ENCODE measurements around the gene SLC25A42. TPM values are rescaled to one million over a fixed set of nuclear protein-coding genes. Genes with fewer than 3 reads are reported as not detected.
"Not testable (repeated sequence)": the region's sequence is repeated elsewhere in the genome, so short reads cannot be mapped to it uniquely, and the experiment has no call there.

SLC25A42 gene
- polyA plus RNA-seq = 35.9 TPM

- peaks cover 9 to 21% (median 19%) of the 10 kb centered on the region in 3 donors for H3K4me1 Mint-ChIP-seq
- H3K27me3 Mint-ChIP-seq = no peaks in the 10 kb centered on the region
- peaks cover 2% of the 10 kb centered on the region for H3K36me3 Mint-ChIP-seq
- peak within 1 kb of the TSS; percentile 75 to 98 (median 92) for H3K4me3 Mint-ChIP-seq
- peak within 1 kb of the TSS; percentile 64 to 95 (median 69) for H3K27ac Mint-ChIP-seq
- H3K9me3 Mint-ChIP-seq = no peaks in the 10 kb centered on the region
These were observed at the start of gene SLC25A42 for GRCh38 chr19:19063183-19064097. Gene SLC25A42, plus strand, starts transcription at chr19:19063994. Its CDS starts 32,131 bp downstream, at chr19:19096125.

- peaks cover 6% of the 10 kb centered on the region for H3K36me3 Mint-ChIP-seq
- H3K27ac Mint-ChIP-seq = no peak overlapping the region
- H3K4me1 Mint-ChIP-seq = peaks cover 0 to 6% (median 0%) of the 10 kb centered on the region in 3 donors
- no peaks in the 10 kb centered on the region for H3K9me3 Mint-ChIP-seq
- no peak overlapping the region for H3K4me3 Mint-ChIP-seq
- H3K27me3 Mint-ChIP-seq = no peaks in the 10 kb centered on the region
These were observed 42.7 kb upstream of the SLC25A42 start for GRCh38 chr19:19021115-19021514.

- peaks cover 4% of the 10 kb centered on the region for H3K36me3 Mint-ChIP-seq
- peaks cover 4 to 11% (median 7%) of the 10 kb centered on the region in 3 donors for H3K4me1 Mint-ChIP-seq
- no peaks in the 10 kb centered on the region for H3K27me3 Mint-ChIP-seq
- no peaks in the 10 kb centered on the region for H3K9me3 Mint-ChIP-seq
- no peak overlapping the region for H3K4me3 Mint-ChIP-seq
- no peak overlapping the region for H3K27ac Mint-ChIP-seq
These were observed 41.3 kb upstream of the SLC25A42 start for GRCh38 chr19:19022380-19022961.

- not testable (repeated sequence) for H3K9me3 Mint-ChIP-seq, H3K36me3 Mint-ChIP-seq, H3K27me3 Mint-ChIP-seq, H3K4me3 Mint-ChIP-seq
- Mint-ChIP-seq H3K27ac (peak overlapping the region in 1 of 3 donors; percentile 23), H3K4me1 (peaks cover 9 to 12% (median 10%) of the 10 kb centered on the region in 3 donors)
These were observed 40.4 kb upstream of the SLC25A42 start for GRCh38 chr19:19023376-19023775.

- peak overlapping the region in 1 of 3 donors; percentile 49 for H3K27ac Mint-ChIP-seq
- peaks cover 1% of the 10 kb centered on the region for H3K36me3 Mint-ChIP-seq
- H3K4me3 Mint-ChIP-seq = peak overlapping the region in 1 of 4 donors; percentile 49
- H3K9me3 Mint-ChIP-seq = no peaks in the 10 kb centered on the region
- no peaks in the 10 kb centered on the region for H3K27me3 Mint-ChIP-seq
- peaks cover 12 to 19% (median 14%) of the 10 kb centered on the region in 3 donors for H3K4me1 Mint-ChIP-seq
These were observed 37.9 kb upstream of the SLC25A42 start for GRCh38 chr19:19025861-19026260.

- Mint-ChIP-seq H3K4me1 (peaks cover 15 to 20% (median 16%) of the 10 kb centered on the region in 3 donors), H3K36me3 (peaks cover 1% of the 10 kb centered on the region), H3K4me3 (peak overlapping the region in 2 of 4 donors; percentile 44 to 49)
These were observed 37.4 kb upstream of the SLC25A42 start for GRCh38 chr19:19026299-19026971.

GRCh38 chr19:19027228-19027627 lies 36.6 kb upstream of the SLC25A42 start:
- H3K4me1 Mint-ChIP-seq = peaks cover 20 to 22% (median 21%) of the 10 kb centered on the region in 3 donors
- H3K36me3 Mint-ChIP-seq = peaks cover 1% of the 10 kb centered on the region
- no peak overlapping the region for H3K27ac Mint-ChIP-seq
- no peaks in the 10 kb centered on the region for H3K27me3 Mint-ChIP-seq
- H3K9me3 Mint-ChIP-seq = no peaks in the 10 kb centered on the region
- H3K4me3 Mint-ChIP-seq = peak overlapping the region in 1 of 4 donors; percentile 44

More at GRCh38 chr19:19026299-19026971, 37.4 kb upstream of the SLC25A42 start:
- Mint-ChIP-seq H3K27ac (peak overlapping the region in 1 of 3 donors; percentile 49), H3K27me3 (no peaks in the 10 kb centered on the region), H3K9me3 (no peaks in the 10 kb centered on the region)

- Mint-ChIP-seq H3K4me3 (peak overlapping the region in 1 of 4 donors; percentile 36), H3K4me1 (peaks cover 23 to 26% (median 23%) of the 10 kb centered on the region in 3 donors), H3K27me3 (no peaks in the 10 kb centered on the region), H3K27ac (peak overlapping the region in 1 of 3 donors; percentile 76), H3K36me3 (peaks cover 1% of the 10 kb centered on the region), H3K9me3 (no peaks in the 10 kb centered on the region)
These were observed 35.3 kb upstream of the SLC25A42 start for GRCh38 chr19:19028526-19028925.

GRCh38 chr19:19031891-19032290 lies 31.9 kb upstream of the SLC25A42 start:
- Mint-ChIP-seq H3K9me3 (no peaks in the 10 kb centered on the region), H3K27me3 (no peaks in the 10 kb centered on the region), H3K4me1 (peaks cover 23 to 37% (median 27%) of the 10 kb centered on the region in 3 donors), H3K36me3 (peaks cover 2% of the 10 kb centered on the region), H3K4me3 (peak overlapping the region; percentile 88 to 96 (median 94)), H3K27ac (peak overlapping the region; percentile 59 to 96 (median 69))

GRCh38 chr19:19032420-19033175 lies 31.2 kb upstream of the SLC25A42 start:
- Mint-ChIP-seq H3K27me3 (no peaks in the 10 kb centered on the region), H3K4me1 (peaks cover 19 to 33% (median 23%) of the 10 kb centered on the region in 3 donors), H3K9me3 (no peaks in the 10 kb centered on the region), H3K36me3 (peaks cover 2% of the 10 kb centered on the region), H3K27ac (peak overlapping the region; percentile 69 to 96 (median 87)), H3K4me3 (peak overlapping the region; percentile 88 to 96 (median 94))

GRCh38 chr19:19033176-19033425 lies 30.7 kb upstream of the SLC25A42 start:
- no peaks in the 10 kb centered on the region for H3K27me3 Mint-ChIP-seq
- no peaks in the 10 kb centered on the region for H3K9me3 Mint-ChIP-seq
- peaks cover 19 to 31% (median 23%) of the 10 kb centered on the region in 3 donors for H3K4me1 Mint-ChIP-seq
- H3K36me3 Mint-ChIP-seq = peaks cover 2% of the 10 kb centered on the region
- H3K4me3 Mint-ChIP-seq = peak overlapping the region; percentile 88 to 96 (median 94)
- H3K27ac Mint-ChIP-seq = peak overlapping the region in 2 of 3 donors; percentile 69 to 96

GRCh38 chr19:19033426-19034203 lies 30.2 kb upstream of the SLC25A42 start, which contains the start of the genes ARMC6 and SUGP2:
Gene ARMC6, plus strand, starts transcription at chr19:19033603. Its CDS starts 607 bp downstream, at chr19:19034210.
Gene SUGP2, minus strand, starts transcription at chr19:19033517. Its CDS starts 2,446 bp downstream, at chr19:19031071.
- Mint-ChIP-seq H3K36me3 (peaks cover 2% of the 10 kb centered on the region), H3K27ac (peak within 1 kb of the TSS; percentile 92 to 97 (median 96)), H3K4me3 (peak within 1 kb of the TSS; percentile 88 to 96 (median 96)), H3K4me1 (peaks cover 18 to 28% (median 21%) of the 10 kb centered on the region in 3 donors), H3K9me3 (no peaks in the 10 kb centered on the region), H3K27me3 (no peaks in the 10 kb centered on the region)

GRCh38 chr19:19034204-19034624 lies 29.6 kb upstream of the SLC25A42 start:
- Mint-ChIP-seq H3K27ac (peak overlapping the region; percentile 92 to 97 (median 95)), H3K36me3 (peaks cover 2% of the 10 kb centered on the region), H3K4me3 (peak overlapping the region; percentile 82 to 96 (median 96)), H3K27me3 (no peaks in the 10 kb centered on the region), H3K4me1 (peaks cover 20 to 30% (median 22%) of the 10 kb centered on the region in 3 donors), H3K9me3 (no peaks in the 10 kb centered on the region)
